Measurements from ENCODE around the gene ZBTB17. TPM values are rescaled to one million over a fixed set of nuclear protein-coding genes. Genes with fewer than 3 reads are reported as not detected.

ZBTB17 gene
- total RNA-seq, 1 experiment from 2014 or later = 44.2 TPM

DNA sequence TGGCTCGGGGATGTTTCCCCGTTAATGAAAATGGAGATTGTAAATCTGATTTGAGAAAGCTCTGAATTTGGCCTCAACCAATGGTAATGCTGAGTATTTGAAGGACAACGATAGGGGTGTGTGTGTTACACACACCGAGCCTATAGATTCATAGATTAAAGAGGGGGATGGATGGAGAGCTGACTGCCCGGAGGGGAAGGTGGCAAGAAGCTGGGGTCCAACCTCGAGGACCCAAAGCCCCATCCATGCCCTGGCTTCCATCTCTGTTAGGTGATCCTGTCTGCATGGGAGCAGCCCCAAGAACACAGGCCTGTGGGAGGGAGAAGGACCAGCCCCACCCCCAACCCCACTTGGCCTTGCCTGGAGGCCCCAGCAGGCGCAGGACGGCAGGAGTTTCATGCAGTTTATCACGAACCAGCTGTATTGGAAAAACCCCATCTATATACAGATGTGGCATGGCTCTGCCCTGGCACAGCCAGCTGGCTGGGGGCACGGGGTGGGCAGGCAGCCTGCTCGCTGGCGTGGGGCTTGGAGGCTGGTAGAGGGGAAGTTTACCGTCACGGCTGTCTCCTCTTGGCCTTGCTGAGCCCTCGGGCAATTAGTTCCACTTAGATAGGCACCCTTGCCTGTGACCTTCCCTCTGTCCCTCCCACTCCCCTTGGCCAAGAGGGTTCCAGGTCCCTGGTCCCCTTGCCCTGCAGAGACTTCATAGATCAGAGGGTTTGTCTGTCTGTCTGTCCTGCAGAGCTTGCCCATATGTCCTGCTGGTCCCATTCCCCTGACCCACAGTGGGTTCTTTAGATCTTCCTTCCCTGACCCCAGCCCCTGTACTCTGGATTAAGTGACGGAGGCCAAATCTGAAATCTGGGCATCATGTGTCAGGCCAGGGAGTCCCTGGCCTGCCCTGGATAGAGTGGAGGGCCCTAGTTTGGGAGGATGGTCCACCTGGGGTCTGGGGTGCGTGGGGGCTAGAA, 38.9 kb upstream of the ZBTB17 start:
- Histone ChIP-seq H3K9me3 (ENCODE audit: low read length) (no peaks in the 10 kb centered on the region), H4K20me1 (ENCODE audit: low read length) (no peaks in the 10 kb centered on the region), H3K79me2 (ENCODE audit: low read length) (no peaks in the 10 kb centered on the region), H3K4me2 (ENCODE audit: low read length) (no peak overlapping the region), H3K36me3 (ENCODE audit: low read depth, low read length) (no peaks in the 10 kb centered on the region), H2AFZ (ENCODE audit: low read length) (no peak overlapping the region), H3K9me2 (replicated peaks; ENCODE audit: low read length) (no peaks in the 10 kb centered on the region), H3K27ac (ENCODE audit: low read length) (no peak overlapping the region), H3K4me3 (ENCODE audit: low read length) (no peak overlapping the region), H3K9ac (ENCODE audit: low read length) (no peak overlapping the region), H3K27me3 (ENCODE audit: low read length) (no peaks in the 10 kb centered on the region), H3F3A (ENCODE audit: low read length, unreplicated experiment) (no peaks in the 10 kb centered on the region), H3K4me1 (ENCODE audit: insufficient read depth, low read length) (peaks cover 6% of the 10 kb centered on the region)
- no peak for TF ChIP-seq EZH2phosphoT487 (IDR thresholded peaks at IDR 0.05; ENCODE audit: borderline replicate concordance, low read length)
- no peak for TF ChIP-seq EZH2 (IDR thresholded peaks at IDR 0.05; ENCODE audit: low read length, unreplicated experiment)
- TF ChIP-seq, protein P1, sequence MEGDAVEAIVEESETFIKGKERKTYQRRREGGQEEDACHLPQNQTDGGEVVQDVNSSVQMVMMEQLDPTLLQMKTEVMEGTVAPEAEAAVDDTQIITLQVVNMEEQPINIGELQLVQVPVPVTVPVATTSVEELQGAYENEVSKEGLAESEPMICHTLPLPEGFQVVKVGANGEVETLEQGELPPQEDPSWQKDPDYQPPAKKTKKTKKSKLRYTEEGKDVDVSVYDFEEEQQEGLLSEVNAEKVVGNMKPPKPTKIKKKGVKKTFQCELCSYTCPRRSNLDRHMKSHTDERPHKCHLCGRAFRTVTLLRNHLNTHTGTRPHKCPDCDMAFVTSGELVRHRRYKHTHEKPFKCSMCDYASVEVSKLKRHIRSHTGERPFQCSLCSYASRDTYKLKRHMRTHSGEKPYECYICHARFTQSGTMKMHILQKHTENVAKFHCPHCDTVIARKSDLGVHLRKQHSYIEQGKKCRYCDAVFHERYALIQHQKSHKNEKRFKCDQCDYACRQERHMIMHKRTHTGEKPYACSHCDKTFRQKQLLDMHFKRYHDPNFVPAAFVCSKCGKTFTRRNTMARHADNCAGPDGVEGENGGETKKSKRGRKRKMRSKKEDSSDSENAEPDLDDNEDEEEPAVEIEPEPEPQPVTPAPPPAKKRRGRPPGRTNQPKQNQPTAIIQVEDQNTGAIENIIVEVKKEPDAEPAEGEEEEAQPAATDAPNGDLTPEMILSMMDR (conservative IDR thresholded peaks at IDR 0.05; ENCODE audit: low read depth, low read length) = no peak
- POLR2A ChIA-PET (ENCODE audit: unreplicated experiment) = no interaction called here
- DNase-seq (no peak), ATAC-seq (no peak)
- CTCF ChIA-PET = no interaction called here
- intact Hi-C loops (cut with micrococcal nuclease) = no loop called here
- BruUV-seq (replicated peaks) = no TSS peak

DNA sequence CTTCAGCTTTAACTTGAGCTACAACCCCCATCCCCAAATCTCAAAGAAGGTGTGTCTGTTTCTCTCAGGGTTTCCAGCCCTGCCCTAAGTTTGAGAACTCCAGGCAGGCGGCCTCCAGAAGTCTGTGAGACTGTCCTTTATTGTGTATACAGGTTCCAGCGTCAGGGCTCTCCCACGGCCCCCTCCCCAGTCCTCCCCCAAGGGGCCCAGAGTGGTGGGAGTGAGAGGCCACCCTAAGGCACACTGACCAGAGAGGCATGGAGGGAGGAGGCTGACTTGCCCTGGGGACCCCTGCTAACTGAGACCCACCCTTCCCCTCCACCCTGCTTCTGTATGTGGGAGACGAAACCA, 38.0 kb upstream of the ZBTB17 start:
- ChIA-PET POLR2A (ENCODE audit: unreplicated experiment) (no interaction called here), CTCF (no interaction called here)
- Histone ChIP-seq H3K9me2 (replicated peaks; ENCODE audit: low read length) (no peaks in the 10 kb centered on the region), H3K36me3 (ENCODE audit: low read depth, low read length) (no peaks in the 10 kb centered on the region), H3F3A (ENCODE audit: low read length, unreplicated experiment) (no peaks in the 10 kb centered on the region), H3K4me1 (ENCODE audit: insufficient read depth, low read length) (peaks cover 6% of the 10 kb centered on the region), H3K4me3 (ENCODE audit: low read length) (no peak overlapping the region), H3K79me2 (ENCODE audit: low read length) (no peaks in the 10 kb centered on the region), H3K4me2 (ENCODE audit: low read length) (no peak overlapping the region), H4K20me1 (ENCODE audit: low read length) (no peaks in the 10 kb centered on the region), H2AFZ (ENCODE audit: low read length) (no peak overlapping the region), H3K27ac (ENCODE audit: low read length) (no peak overlapping the region), H3K27me3 (ENCODE audit: low read length) (no peaks in the 10 kb centered on the region), H3K9ac (ENCODE audit: low read length) (no peak overlapping the region), H3K9me3 (ENCODE audit: low read length) (no peaks in the 10 kb centered on the region)
- ATAC-seq (no peak), DNase-seq (no peak)
- intact Hi-C loops (cut with micrococcal nuclease) = no loop called here
- TF ChIP-seq EZH2 (IDR thresholded peaks at IDR 0.05; ENCODE audit: low read length, unreplicated experiment) (no peak), EZH2phosphoT487 (IDR thresholded peaks at IDR 0.05; ENCODE audit: borderline replicate concordance, low read length) (no peak)
- TF ChIP-seq, protein P1 (conservative IDR thresholded peaks at IDR 0.05; ENCODE audit: low read depth, low read length) = no peak
- no TSS peak for BruUV-seq (replicated peaks)

Data from PC-3 (cell line).